Brain pericyte (primary cell): ENCODE data around the gene CNDP2.
"Not testable (repeated sequence)": the region's sequence is repeated elsewhere in the genome, so short reads cannot be mapped to it uniquely, and the experiment has no call there.

Source experiments
- DNase-seq: peaks from one replicate; pipeline ENCODE4 v3.0.0-alpha.2; 2012; ENCODE audit warnings: low read depth, low spot score

Gene CNDP2

GRCh38 chr18:74534981-74535649 is 39.0 kb downstream of the CNDP2 start:
- DNase-seq = no peak

GRCh38 chr18:74539289-74539688 is 43.1 kb downstream of the CNDP2 start:
- DNase-seq = no peak

GRCh38 chr18:74540652-74541421 is 44.7 kb downstream of the CNDP2 start:
- DNase-seq = no peak

GRCh38 chr18:74541703-74542555 is 45.8 kb downstream of the CNDP2 start:
- no peak for DNase-seq

GRCh38 chr18:74544898-74545297 is 48.7 kb downstream of the CNDP2 start:
- no peak for DNase-seq

- DNase-seq = no peak
Observed at GRCh38 chr18:74546007-74546406, 49.8 kb downstream of the CNDP2 start.

GRCh38 chr18:74546751-74547530 is 50.8 kb downstream of the CNDP2 start:
- no peak for DNase-seq

- no peak for DNase-seq
Observed at GRCh38 chr18:74547860-74548259, 51.7 kb downstream of the CNDP2 start.

GRCh38 chr18:74549591-74550104 is 53.5 kb downstream of the CNDP2 start:
- DNase-seq = no peak

GRCh38 chr18:74550886-74551285 is 54.7 kb downstream of the CNDP2 start:
- no peak for DNase-seq

- no peak for DNase-seq
Observed at GRCh38 chr18:74551452-74551851, 55.3 kb downstream of the CNDP2 start.

GRCh38 chr18:74551936-74552555 is 55.9 kb downstream of the CNDP2 start:
- DNase-seq = peak; percentile 57

- no peak for DNase-seq
Observed at GRCh38 chr18:74556126-74556525, 60.0 kb downstream of the CNDP2 start.

GRCh38 chr18:74558096-74558495 is 61.9 kb downstream of the CNDP2 start:
- DNase-seq = no peak

- no peak for DNase-seq
Observed at GRCh38 chr18:74562131-74562730, 66.1 kb downstream of the CNDP2 start.

GRCh38 chr18:74562775-74563174 is 66.6 kb downstream of the CNDP2 start:
- DNase-seq = no peak

GRCh38 chr18:74563999-74564398 is 67.8 kb downstream of the CNDP2 start:
- DNase-seq = no peak

- not testable (repeated sequence) for DNase-seq
Observed at GRCh38 chr18:74565164-74565563, 69.0 kb downstream of the CNDP2 start.

GRCh38 chr18:74565993-74566392 is 69.8 kb downstream of the CNDP2 start:
- not testable (repeated sequence) for DNase-seq

- DNase-seq = no peak
Observed at GRCh38 chr18:74567822-74568221, 71.7 kb downstream of the CNDP2 start.
